Measurements from ENCODE around the gene ZNF365.
"Not testable (repeated sequence)": the region's sequence is repeated elsewhere in the genome, so short reads cannot be mapped to it uniquely, and the experiment has no call there.

ZNF365 gene

DNA sequence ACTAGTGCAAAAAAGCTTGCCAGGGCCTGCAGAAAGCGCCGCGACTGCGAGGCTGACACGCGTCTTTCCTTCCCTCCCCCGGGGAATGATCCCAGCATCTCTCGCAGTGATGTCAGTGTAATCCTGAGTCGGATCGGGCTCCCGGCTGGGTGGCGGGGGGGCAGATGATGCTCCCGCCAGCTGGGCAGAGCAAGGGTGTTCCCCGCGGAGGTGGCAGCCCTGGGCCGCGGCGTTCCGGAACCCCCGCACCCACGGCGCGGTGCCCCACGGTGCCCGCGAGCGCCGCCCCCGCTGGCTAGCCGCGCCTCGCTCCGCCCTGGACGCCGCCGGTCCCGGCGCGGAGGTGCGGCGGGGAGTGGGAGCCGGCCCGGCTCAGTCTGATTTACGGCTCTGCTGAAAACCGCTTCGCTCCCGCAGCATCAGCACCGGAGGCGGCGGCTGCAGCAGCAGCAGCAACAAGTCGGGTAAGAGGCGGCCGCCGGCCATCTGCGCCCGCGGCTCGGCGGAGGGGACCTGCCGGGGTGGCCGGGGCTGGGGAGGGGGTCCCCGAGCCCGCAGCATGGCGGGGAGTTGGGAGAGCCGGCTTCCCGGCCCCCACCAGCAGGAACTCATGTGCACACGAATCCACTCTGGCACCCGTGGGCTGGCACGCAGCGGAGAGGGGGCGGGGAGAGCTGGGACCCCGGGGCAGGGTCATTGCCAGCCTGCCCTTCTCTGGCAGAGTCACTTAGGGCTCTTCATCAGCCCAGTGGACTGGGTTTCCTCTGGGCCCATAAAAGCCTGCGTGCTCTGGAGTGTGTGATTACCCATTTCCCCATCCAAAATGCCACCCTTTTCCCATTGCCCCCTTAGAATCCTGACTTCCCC lies at the start of gene ZNF365:
TSS of gene ZNF365 (plus strand) at position 375 of the 867 bp plus-strand sequence. CDS start 1,825 bp downstream, outside the sequence.
- DNase-seq (ENCODE audit: low read depth in 2 of 2): no peak

DNA sequence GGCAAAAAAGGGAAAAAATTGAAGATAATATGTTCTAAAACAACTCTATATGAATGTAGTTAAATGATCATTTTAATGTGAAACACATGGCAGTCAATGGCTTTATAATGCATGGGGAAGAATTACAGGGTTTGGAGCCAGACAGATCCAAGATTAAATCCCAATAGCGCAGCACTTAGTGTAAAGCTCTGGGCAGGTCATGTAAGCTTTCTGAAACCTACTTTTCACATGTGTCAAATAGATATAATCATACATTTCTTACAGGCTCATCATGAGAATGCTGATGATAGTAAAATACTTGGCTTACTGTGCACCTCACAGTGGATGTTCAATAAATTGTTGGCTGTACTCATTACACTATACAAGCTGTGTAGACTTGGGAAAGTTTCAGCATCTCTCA lies 48.0 kb upstream of the ZNF365 start:
- DNase-seq (ENCODE audit: low read depth in 2 of 2): no peak

- no peak for DNase-seq (ENCODE audit: low read depth in 2 of 2)
Measured at GRCh38 chr10:62327885-62328284, 46.3 kb upstream of the ZNF365 start.

GRCh38 chr10:62330213-62330612 lies 44.0 kb upstream of the ZNF365 start:
- no peak for DNase-seq (ENCODE audit: low read depth in 2 of 2)

- DNase-seq (ENCODE audit: low read depth in 2 of 2): no peak
Measured at GRCh38 chr10:62332406-62332805, 41.8 kb upstream of the ZNF365 start.

- no peak for DNase-seq (ENCODE audit: low read depth in 2 of 2)
Measured at GRCh38 chr10:62333135-62333889, 40.9 kb upstream of the ZNF365 start.

GRCh38 chr10:62333988-62334682 lies 40.0 kb upstream of the ZNF365 start:
- DNase-seq (ENCODE audit: low read depth in 2 of 2): no peak

GRCh38 chr10:62335326-62335725 lies 38.8 kb upstream of the ZNF365 start:
- no peak for DNase-seq (ENCODE audit: low read depth in 2 of 2)

DNA sequence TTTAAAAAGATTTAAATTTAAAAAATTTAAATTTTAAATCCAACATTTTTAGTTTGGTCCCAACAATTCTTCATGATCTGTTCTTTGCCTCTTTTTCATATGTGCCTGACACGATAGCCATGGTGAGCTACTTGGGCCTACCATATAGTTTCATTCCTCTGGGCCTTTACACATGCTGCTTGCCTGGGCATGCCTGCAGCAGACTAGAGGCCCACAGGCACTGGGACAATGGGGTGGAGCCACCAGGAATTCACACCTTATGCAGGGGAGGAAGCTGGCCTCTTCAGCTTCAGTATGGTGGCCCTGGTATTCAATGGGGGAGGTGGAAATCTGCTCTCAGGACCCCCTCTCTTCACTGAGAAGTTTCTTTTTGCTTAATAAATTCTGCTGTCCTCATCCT lies 37.8 kb upstream of the ZNF365 start:
- DNase-seq (ENCODE audit: low read depth in 2 of 2): no peak

DNA sequence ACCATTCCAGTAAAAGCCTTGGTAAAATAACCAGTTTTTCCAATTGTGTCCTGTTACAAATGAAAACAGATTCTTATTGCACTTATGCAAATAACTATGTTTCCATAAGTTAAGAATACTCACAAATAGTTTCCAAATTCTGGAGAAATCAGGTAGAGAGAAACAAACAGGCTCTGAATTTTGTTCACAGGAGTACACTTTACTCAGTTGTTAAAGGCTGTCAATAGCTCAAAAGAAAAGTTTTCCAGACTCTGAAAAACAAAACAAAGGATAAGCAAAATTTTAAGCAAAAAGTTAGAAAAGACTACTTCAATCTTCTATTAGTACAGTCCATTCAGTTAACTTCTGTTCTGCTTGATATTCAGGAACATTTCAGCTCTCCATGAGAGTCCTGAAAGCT lies 32.8 kb upstream of the ZNF365 start:
- no peak for DNase-seq (ENCODE audit: low read depth in 2 of 2)

GRCh38 chr10:62343000-62343399 lies 31.2 kb upstream of the ZNF365 start:
- DNase-seq (ENCODE audit: low read depth in 2 of 2): no peak

- DNase-seq (ENCODE audit: low read depth in 2 of 2): no peak
Measured at GRCh38 chr10:62348029-62348428, 26.1 kb upstream of the ZNF365 start.

- peak in 1 of 2 donors; percentile 15 for DNase-seq (ENCODE audit: low read depth in 2 of 2)
Measured at GRCh38 chr10:62352356-62352970, 21.7 kb upstream of the ZNF365 start.

DNA sequence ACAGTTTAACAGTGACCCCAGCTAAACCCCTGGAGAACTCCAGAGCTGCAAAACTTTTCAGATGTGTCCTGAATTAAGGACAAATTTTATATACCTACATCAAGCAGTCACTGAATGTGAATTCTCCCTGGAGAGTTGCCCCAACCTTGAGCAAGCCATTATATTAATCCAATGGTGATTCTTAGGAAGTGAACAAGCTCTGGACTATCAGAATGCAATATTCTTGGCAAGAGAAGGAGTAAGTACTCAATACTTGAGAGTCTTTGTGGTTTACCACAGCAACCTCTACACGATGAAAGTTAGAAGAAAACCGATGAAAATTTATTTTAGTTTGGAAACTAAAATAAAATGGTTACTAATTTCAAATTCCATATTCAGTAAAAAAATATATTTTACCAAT lies 19.3 kb upstream of the ZNF365 start:
- DNase-seq (ENCODE audit: low read depth in 2 of 2): no peak

- no peak for DNase-seq (ENCODE audit: low read depth in 2 of 2)
Measured at GRCh38 chr10:62356447-62356846, 17.7 kb upstream of the ZNF365 start.

GRCh38 chr10:62358151-62358550 lies 16.0 kb upstream of the ZNF365 start:
- DNase-seq (ENCODE audit: low read depth in 2 of 2): not testable (repeated sequence)

DNA sequence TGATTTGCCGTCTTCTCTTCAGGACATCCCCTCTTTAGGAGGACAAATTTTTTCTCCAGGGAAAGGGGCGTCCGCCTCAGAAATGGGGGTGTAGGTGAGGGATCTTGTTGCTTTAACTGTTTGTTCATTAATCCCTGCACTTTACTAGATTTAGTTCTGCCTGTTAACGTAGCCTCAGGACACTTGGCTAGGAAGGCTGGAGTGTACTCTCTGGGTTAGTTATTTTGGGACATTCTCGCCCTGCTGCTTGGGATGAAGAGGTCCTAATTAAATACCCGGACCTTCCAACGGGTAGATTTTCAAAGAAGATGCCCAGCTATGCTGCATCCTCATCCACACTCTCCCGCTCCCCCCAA lies 552 bp upstream of the ZNF365 start:
- no peak for DNase-seq (ENCODE audit: low read depth in 2 of 2)

GRCh38 chr10:62374862-62375710 lies 917 bp downstream of the ZNF365 start:
- DNase-seq (ENCODE audit: low read depth in 2 of 2): no peak

GRCh38 chr10:62376071-62377025 lies 2.2 kb downstream of the ZNF365 start:
- no peak for DNase-seq (ENCODE audit: low read depth in 2 of 2)

- no peak for DNase-seq (ENCODE audit: low read depth in 2 of 2)
Measured at GRCh38 chr10:62377026-62377415, 2.9 kb downstream of the ZNF365 start.
